ENCODE results near the gene EGFL6. TPM values are rescaled to one million over a fixed set of nuclear protein-coding genes. Genes with fewer than 3 reads are reported as not detected.
"Not testable (repeated sequence)": the region's sequence is repeated elsewhere in the genome, so short reads cannot be mapped to it uniquely, and the experiment has no call there.

EGFL6 gene
- total and polyA plus RNA-seq, 2 of the 13 experiments (the other 11 are each of a cell fraction or from before 2014, with no cell fraction given): not detected

DNA sequence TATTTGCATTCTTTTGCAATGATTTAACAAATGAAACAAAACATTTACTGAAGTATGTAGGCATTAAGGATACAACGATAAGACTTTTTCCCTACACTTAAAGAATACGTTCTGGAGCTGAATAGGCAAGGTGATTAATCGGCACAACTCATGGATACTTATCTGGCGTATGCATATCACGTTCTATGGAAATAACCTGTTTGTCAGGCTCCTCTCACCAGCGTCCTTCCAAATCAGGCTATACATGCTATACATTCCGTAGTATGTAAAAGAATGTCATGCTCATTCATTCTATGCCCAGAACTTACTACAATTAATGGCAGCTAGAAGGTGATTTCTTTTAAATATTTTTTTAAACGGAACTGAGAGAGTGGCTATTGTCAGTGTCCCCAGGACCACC lies 57.9 kb downstream of the EGFL6 start (continued):
- TF ChIP-seq, protein P1, sequence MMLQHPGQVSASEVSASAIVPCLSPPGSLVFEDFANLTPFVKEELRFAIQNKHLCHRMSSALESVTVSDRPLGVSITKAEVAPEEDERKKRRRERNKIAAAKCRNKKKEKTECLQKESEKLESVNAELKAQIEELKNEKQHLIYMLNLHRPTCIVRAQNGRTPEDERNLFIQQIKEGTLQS (CRISPR knock-in tag; IDR thresholded peaks at IDR 0.05): no peak
- TF ChIP-seq, protein P2, sequence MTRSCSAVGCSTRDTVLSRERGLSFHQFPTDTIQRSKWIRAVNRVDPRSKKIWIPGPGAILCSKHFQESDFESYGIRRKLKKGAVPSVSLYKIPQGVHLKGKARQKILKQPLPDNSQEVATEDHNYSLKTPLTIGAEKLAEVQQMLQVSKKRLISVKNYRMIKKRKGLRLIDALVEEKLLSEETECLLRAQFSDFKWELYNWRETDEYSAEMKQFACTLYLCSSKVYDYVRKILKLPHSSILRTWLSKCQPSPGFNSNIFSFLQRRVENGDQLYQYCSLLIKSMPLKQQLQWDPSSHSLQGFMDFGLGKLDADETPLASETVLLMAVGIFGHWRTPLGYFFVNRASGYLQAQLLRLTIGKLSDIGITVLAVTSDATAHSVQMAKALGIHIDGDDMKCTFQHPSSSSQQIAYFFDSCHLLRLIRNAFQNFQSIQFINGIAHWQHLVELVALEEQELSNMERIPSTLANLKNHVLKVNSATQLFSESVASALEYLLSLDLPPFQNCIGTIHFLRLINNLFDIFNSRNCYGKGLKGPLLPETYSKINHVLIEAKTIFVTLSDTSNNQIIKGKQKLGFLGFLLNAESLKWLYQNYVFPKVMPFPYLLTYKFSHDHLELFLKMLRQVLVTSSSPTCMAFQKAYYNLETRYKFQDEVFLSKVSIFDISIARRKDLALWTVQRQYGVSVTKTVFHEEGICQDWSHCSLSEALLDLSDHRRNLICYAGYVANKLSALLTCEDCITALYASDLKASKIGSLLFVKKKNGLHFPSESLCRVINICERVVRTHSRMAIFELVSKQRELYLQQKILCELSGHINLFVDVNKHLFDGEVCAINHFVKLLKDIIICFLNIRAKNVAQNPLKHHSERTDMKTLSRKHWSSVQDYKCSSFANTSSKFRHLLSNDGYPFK (CRISPR knock-in tag; IDR thresholded peaks at IDR 0.05; ENCODE audit: borderline replicate concordance): no peak

DNA sequence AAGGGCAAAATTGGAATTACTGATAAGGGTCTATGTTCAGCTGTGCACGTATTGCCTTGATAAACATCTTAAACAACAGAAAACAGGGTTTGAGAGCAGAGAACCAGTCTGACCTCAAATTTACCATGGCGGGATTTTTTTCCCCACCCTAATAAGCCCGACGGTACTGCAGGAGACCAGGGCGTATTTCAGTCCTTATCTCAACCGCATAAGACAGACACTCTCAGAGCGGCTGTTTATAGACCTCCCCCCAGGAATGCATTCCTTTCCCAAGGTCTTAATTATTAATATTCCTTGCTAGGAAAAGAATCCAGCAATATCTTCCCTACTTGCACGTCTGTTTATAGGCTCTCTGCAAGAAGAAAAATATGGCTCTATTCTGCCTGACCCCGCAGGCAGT lies 67.8 kb downstream of the EGFL6 start:
- H3K9ac ChIP-seq (ENCODE audit: insufficient read depth, low read depth, low read length); ATAC-seq; H4K20me1 ChIP-seq (ENCODE audit: insufficient read depth, low read length); POLR2A ChIA-PET; H3K79me2 ChIP-seq (ENCODE audit: insufficient read depth, low read length); in situ Hi-C loops (cut with HindIII; ENCODE audit: extremely low pct_ligation_motif_present, low pct_unique_long_range_greater_than_20kb); H3K27ac ChIP-seq (ENCODE audit: extremely low read length, insufficient read depth, low read length); H3K36me3 ChIP-seq (replicated peaks in 1 of 2; ENCODE audit: control insufficient read depth in 1 of 2, insufficient read depth in 2 of 2, low read length in 2 of 2); CTCF ChIA-PET (ENCODE audit: low intra/inter-chr PET ratio, low total read pairs); BruUV-seq (replicated peaks); FAIRE-seq; H3K9me3 ChIP-seq (ENCODE audit: low read length); intact Hi-C loops (cut with micrococcal nuclease; ENCODE audit: unreplicated experiment); H3K4me2 ChIP-seq (ENCODE audit: low read depth, low read length); H2AFZ ChIP-seq (ENCODE audit: low read length); H3K4me3 ChIP-seq (replicated peaks in 1 of 3; ENCODE audit: insufficient read depth in 1 of 3, low read depth in 2 of 3, low read length in 3 of 3); H3K4me1 ChIP-seq (ENCODE audit: insufficient read depth, low read length); H3K27me3 ChIP-seq (ENCODE audit: control insufficient read depth in 1 of 2, insufficient read depth in 2 of 2, low read length in 2 of 2); DNase-seq (ENCODE audit: low spot score): not testable (repeated sequence)
- 17% methylated on average over 6 of the region's 9 CpGs for WGBS (ENCODE audit: low lambda C conversion rate)

GRCh38 chrX:13638021-13638420 lies 68.6 kb downstream of the EGFL6 start:
- no peak overlapping the region for H2AFZ ChIP-seq (ENCODE audit: low read length)
- no peaks in the 10 kb centered on the region for H3K9me3 ChIP-seq (ENCODE audit: low read length)
- FAIRE-seq (no peak), ATAC-seq (no peak), DNase-seq (ENCODE audit: low spot score) (no peak)
- H3K4me3 ChIP-seq (replicated peaks in 1 of 3; ENCODE audit: insufficient read depth in 1 of 3, low read depth in 2 of 3, low read length in 3 of 3): no peak overlapping the region
- no peaks in the 10 kb centered on the region for H3K79me2 ChIP-seq (ENCODE audit: insufficient read depth, low read length)
- POLR2A ChIA-PET: no interaction called here
- no peak overlapping the region for H3K9ac ChIP-seq (ENCODE audit: insufficient read depth, low read depth, low read length)
- no peak overlapping the region for H3K27ac ChIP-seq (ENCODE audit: extremely low read length, insufficient read depth, low read length)
- in situ Hi-C loops (cut with HindIII; ENCODE audit: extremely low pct_ligation_motif_present, low pct_unique_long_range_greater_than_20kb): no loop called here
- BruUV-seq (replicated peaks): no TSS peak
- WGBS (ENCODE audit: low lambda C conversion rate): 0% methylated on average over 1 of the region's 1 CpG
- CTCF ChIA-PET (ENCODE audit: low intra/inter-chr PET ratio, low total read pairs): no interaction called here
- H3K27me3 ChIP-seq (ENCODE audit: control insufficient read depth in 1 of 2, insufficient read depth in 2 of 2, low read length in 2 of 2): no peaks in the 10 kb centered on the region
- intact Hi-C loops (cut with micrococcal nuclease; ENCODE audit: unreplicated experiment): no loop called here
- H3K4me2 ChIP-seq (ENCODE audit: low read depth, low read length): no peak overlapping the region
- H4K20me1 ChIP-seq (ENCODE audit: insufficient read depth, low read length): no peaks in the 10 kb centered on the region
- H3K36me3 ChIP-seq (replicated peaks in 1 of 2; ENCODE audit: control insufficient read depth in 1 of 2, insufficient read depth in 2 of 2, low read length in 2 of 2): no peaks in the 10 kb centered on the region
- no peaks in the 10 kb centered on the region for H3K4me1 ChIP-seq (ENCODE audit: insufficient read depth, low read length)
- TF ChIP-seq, protein P3, sequence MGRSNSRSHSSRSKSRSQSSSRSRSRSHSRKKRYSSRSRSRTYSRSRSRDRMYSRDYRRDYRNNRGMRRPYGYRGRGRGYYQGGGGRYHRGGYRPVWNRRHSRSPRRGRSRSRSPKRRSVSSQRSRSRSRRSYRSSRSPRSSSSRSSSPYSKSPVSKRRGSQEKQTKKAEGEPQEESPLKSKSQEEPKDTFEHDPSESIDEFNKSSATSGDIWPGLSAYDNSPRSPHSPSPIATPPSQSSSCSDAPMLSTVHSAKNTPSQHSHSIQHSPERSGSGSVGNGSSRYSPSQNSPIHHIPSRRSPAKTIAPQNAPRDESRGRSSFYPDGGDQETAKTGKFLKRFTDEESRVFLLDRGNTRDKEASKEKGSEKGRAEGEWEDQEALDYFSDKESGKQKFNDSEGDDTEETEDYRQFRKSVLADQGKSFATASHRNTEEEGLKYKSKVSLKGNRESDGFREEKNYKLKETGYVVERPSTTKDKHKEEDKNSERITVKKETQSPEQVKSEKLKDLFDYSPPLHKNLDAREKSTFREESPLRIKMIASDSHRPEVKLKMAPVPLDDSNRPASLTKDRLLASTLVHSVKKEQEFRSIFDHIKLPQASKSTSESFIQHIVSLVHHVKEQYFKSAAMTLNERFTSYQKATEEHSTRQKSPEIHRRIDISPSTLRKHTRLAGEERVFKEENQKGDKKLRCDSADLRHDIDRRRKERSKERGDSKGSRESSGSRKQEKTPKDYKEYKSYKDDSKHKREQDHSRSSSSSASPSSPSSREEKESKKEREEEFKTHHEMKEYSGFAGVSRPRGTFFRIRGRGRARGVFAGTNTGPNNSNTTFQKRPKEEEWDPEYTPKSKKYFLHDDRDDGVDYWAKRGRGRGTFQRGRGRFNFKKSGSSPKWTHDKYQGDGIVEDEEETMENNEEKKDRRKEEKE (IDR thresholded peaks at IDR 0.05): no peak
- TF ChIP-seq TOPORS (CRISPR knock-in tag; IDR thresholded peaks at IDR 0.05) (no peak), RBM22 (optimal IDR thresholded peaks at IDR 0.05; ENCODE audit: low read length) (no peak), KLF13 (CRISPR knock-in tag; IDR thresholded peaks at IDR 0.05) (no peak), ZNF451 (CRISPR knock-in tag; IDR thresholded peaks at IDR 0.05) (no peak)
- TF ChIP-seq, protein P4, sequence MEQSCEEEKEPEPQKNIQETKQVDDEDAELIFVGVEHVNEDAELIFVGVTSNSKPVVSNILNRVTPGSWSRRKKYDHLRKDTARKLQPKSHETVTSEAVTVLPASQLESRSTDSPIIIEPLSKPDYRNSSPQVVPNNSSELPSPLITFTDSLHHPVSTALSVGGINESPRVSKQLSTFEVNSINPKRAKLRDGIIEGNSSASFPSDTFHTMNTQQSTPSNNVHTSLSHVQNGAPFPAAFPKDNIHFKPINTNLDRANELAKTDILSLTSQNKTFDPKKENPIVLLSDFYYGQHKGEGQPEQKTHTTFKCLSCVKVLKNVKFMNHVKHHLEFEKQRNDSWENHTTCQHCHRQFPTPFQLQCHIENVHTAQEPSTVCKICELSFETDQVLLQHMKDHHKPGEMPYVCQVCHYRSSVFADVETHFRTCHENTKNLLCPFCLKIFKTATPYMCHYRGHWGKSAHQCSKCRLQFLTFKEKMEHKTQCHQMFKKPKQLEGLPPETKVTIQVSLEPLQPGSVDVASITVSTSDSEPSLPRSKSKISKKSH (CRISPR knock-in tag; IDR thresholded peaks at IDR 0.05; ENCODE audit: borderline replicate concordance): no peak
- TF ChIP-seq, protein P5, sequence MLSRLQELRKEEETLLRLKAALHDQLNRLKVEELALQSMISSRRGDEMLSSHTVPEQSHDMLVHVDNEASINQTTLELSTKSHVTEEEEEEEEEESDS (CRISPR knock-in tag; IDR thresholded peaks at IDR 0.05; ENCODE audit: borderline replicate concordance): no peak
